GM23338 (cell line): Measurements from ENCODE around the gene GGA1. TPM values are rescaled to one million over a fixed set of nuclear protein-coding genes. Genes with fewer than 3 reads are reported as not detected.

ENCODE experiments used
- ATAC-seq: fragments of 200-7000 bp; cut with Tn5 transposase; 3 replicates; pipeline ENCODE4 v1.9.1; 2020
- DNase-seq: peaks from one replicate; pipeline ENCODE4 v3.0.0-alpha.2; 2015; ENCODE audit warnings: low spot score
- H2AFZ ChIP-seq: fragments of 200-600 bp; sonication (generic); 2 replicates; pipeline ENCODE4 v1.8.0; 2016; ENCODE audit warnings: antibody characterized with exemption, mild to moderate bottlenecking, moderate library complexity
- H3F3A ChIP-seq: fragments of 200-600 bp; sonication (generic); replicated peaks from 2 replicates; pipeline ENCODE4 v1.8.0; 2017; ENCODE audit warnings: antibody characterized with exemption, mixed run types, low read depth
- H3K27ac ChIP-seq: fragments of 200-600 bp; sonication (generic); 2 replicates; pipeline ENCODE4 v1.6.1; 2016; ENCODE audit warnings: low read depth
- H3K27me3 ChIP-seq: fragments of 200-600 bp; sonication (generic); 2 replicates; pipeline ENCODE4 v1.8.0; 2016; ENCODE audit warnings: mild to moderate bottlenecking, mixed run types, moderate library complexity; ENCODE audit not compliant: insufficient read depth
- H3K36me3 ChIP-seq: fragments of 200-600 bp; sonication (generic); 2 replicates; pipeline ENCODE4 v1.8.0; 2016; ENCODE audit warnings: mild to moderate bottlenecking; ENCODE audit not compliant: insufficient read depth
- H3K4me1 ChIP-seq: fragments of 200-600 bp; sonication (generic); 2 replicates; pipeline ENCODE4 v1.8.0; 2016; ENCODE audit warnings: mild to moderate bottlenecking, moderate library complexity; ENCODE audit not compliant: insufficient read depth
- H3K4me2 ChIP-seq: fragments of 200-600 bp; sonication (generic); 2 replicates; pipeline ENCODE4 v1.7.1; 2017; ENCODE audit warnings: mixed run types
- H3K4me3 ChIP-seq: fragments of 200-600 bp; sonication (generic); 2 replicates; pipeline ENCODE4 v1.6.1; 2016; ENCODE audit warnings: mixed run types
- H3K79me2 ChIP-seq: fragments of 200-600 bp; sonication (generic); replicated peaks from 2 replicates; pipeline ENCODE4 v1.8.0; 2017; ENCODE audit warnings: mild to moderate bottlenecking; ENCODE audit not compliant: insufficient read depth
- H3K9me2 ChIP-seq: fragments of 200-600 bp; sonication (generic); 2 replicates; pipeline ENCODE4 v1.8.0; 2017; ENCODE audit not compliant: insufficient read depth
- H4K20me1 ChIP-seq: fragments of 200-600 bp; sonication (generic); replicated peaks from 2 replicates; pipeline ENCODE4 v1.8.0; 2017; ENCODE audit warnings: mild to moderate bottlenecking; ENCODE audit not compliant: insufficient read depth
- H3K27ac Mint-ChIP-seq: 2 replicates; pipeline ENCODE4 v1.8.0; 2020; ENCODE audit warnings: inconsistent platforms, mild to moderate bottlenecking, moderate library complexity, mixed read lengths
- H3K27me3 Mint-ChIP-seq: 3 replicates; pipeline ENCODE4 v1.8.0; 2022; ENCODE audit warnings: low read depth, mild to moderate bottlenecking, moderate library complexity, mixed read lengths, inconsistent platforms; ENCODE audit not compliant: insufficient read depth, poor library complexity
- H3K36me3 Mint-ChIP-seq: 3 replicates; pipeline ENCODE4 v1.8.0; 2021; ENCODE audit warnings: low read depth, mild to moderate bottlenecking, inconsistent platforms, moderate library complexity, mixed read lengths
- H3K4me1 Mint-ChIP-seq: 3 replicates; pipeline ENCODE4 v1.8.0; 2020; ENCODE audit warnings: mild to moderate bottlenecking, inconsistent platforms, mixed read lengths
- H3K4me3 Mint-ChIP-seq: 3 replicates; pipeline ENCODE4 v1.8.0; 2021; ENCODE audit warnings: moderate library complexity, mild to moderate bottlenecking, inconsistent platforms, mixed read lengths
- H3K9me3 Mint-ChIP-seq: 3 replicates; pipeline ENCODE4 v1.8.0; 2020; ENCODE audit warnings: moderate library complexity, mild to moderate bottlenecking, inconsistent platforms, mixed read lengths
- CREB1 ChIP-seq: fragments of 250-450 bp; sonication (Bioruptor Pico); IDR thresholded peaks from 2 replicates; pipeline ENCODE4 v1.5.0; 2020; ENCODE audit warnings: low read depth, mild to moderate bottlenecking, moderate library complexity
- EZH2 ChIP-seq: fragments of 200-600 bp; sonication (generic); IDR thresholded peaks from one replicate; pipeline ENCODE4 v1.8.0; 2017; ENCODE audit warnings: antibody characterized with exemption, mild to moderate bottlenecking, low read depth; ENCODE audit not compliant: unreplicated experiment
- EZH2phosphoT487 ChIP-seq: fragments of 200-600 bp; sonication (generic); IDR thresholded peaks from one replicate; pipeline ENCODE4 v1.8.1; 2018; ENCODE audit warnings: antibody characterized with exemption; ENCODE audit not compliant: unreplicated experiment
- NANOG ChIP-seq: IDR thresholded peaks from 2 replicates; pipeline ENCODE4 v1.6.1; 2016; ENCODE audit warnings: antibody characterized with exemption, borderline replicate concordance
- POLR2AphosphoS5 ChIP-seq: IDR thresholded peaks from 2 replicates; pipeline ENCODE4 v1.6.1; 2016; ENCODE audit warnings: antibody characterized with exemption, low read depth
- ZNF114 ChIP-seq: fragments of 250-450 bp; sonication (Bioruptor Pico); IDR thresholded peaks from 2 replicates; pipeline ENCODE4 v1.5.0; 2020; ENCODE audit warnings: mild to moderate bottlenecking, moderate library complexity
- ZNF331 ChIP-seq: fragments of 250-450 bp; sonication (Bioruptor Pico); IDR thresholded peaks from 2 replicates; pipeline ENCODE4 v1.5.0; 2020; ENCODE audit warnings: low read depth, mild to moderate bottlenecking, moderate library complexity
- polyA plus RNA-seq: library from polyadenylated mRNA; unstranded; fragments of >200 nt; fragmentation: Nextera tagmentation; extraction: Ambion mirVana; gene quantifications from 2 replicates; pipeline ENCODE4 v1.2.1, GENCODE V29; 2016
- total RNA-seq: library from RNA; depleted of rRNA; stranded (reverse); fragments of >200 nt; shearing (Covaris generic); gene quantifications from 2 replicates; pipeline ENCODE4 v1.2.3, GENCODE V29; 2014
- TF ChIP-seq, protein P1 (sequence below): IDR thresholded peaks from one replicate; pipeline ENCODE4 v1.6.1; 2018; ENCODE audit warnings: antibody characterized with exemption; ENCODE audit not compliant: unreplicated experiment
- TF ChIP-seq, protein P2 (sequence below), 2 experiments: fragments of 200-600 bp in 1 of 2; sonication (generic) in 1 of 2; conservative IDR thresholded peaks; 2 replicates each; pipeline versions ENCODE4 v1.5.1 to v1.6.1; 2016 to 2017; ENCODE audit warnings: antibody characterized with exemption in 2 of 2, low read depth in 2 of 2, mild to moderate bottlenecking in 2 of 2, moderate library complexity in 1 of 2
- TF ChIP-seq, protein P3 (sequence below): IDR thresholded peaks from 2 replicates; pipeline ENCODE4 v1.6.1; 2016; ENCODE audit warnings: antibody characterized with exemption
- TF ChIP-seq, protein P4 (sequence below): fragments of 250-450 bp; sonication (Bioruptor Pico); IDR thresholded peaks from 2 replicates; pipeline ENCODE4 v1.5.0; 2020; ENCODE audit warnings: mild to moderate bottlenecking, moderate library complexity

Gene GGA1
- total and polyA plus RNA-seq, 2 experiments from 2014 or later: 36.9 to 57.1 TPM

DNA sequence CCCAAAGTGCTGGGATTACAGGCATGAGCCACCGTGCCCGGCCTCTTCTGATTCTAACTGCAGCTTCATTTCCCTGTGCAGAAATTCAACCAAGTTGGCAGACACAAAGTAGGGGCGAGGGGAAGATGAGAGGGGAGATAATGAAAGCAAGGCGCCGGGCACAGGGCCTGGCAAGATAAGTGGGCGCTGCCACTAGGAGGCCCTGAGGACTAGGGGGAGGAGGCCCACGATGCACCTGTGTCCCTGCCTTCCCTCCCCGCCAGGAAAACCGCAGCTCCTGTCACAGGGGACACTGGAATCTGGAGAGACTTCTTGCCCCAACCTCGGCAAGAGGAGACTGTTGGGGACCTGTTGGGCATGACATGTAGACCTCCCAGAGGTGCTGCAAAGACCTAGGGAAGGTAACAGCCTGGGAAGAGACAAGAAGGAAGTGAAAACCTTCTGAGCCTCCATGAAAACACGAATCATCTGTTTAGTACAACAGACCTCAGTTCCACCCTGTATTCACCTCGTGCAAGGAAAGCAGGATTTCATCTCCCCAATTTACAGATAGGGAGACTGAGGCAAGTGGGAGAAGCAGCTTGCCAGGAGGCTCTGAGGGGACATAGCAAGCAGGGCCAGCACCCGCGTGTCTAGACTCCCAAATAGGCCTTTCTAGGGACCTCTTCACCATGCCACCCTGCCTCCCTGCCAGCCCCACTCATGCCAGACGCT, 63.7 kb downstream of the GGA1 start:
- no peak for DNase-seq
- Histone ChIP-seq H3K4me3 (no peak overlapping the region), H3K79me2 (no peaks in the 10 kb centered on the region), H3F3A (peaks cover 24% of the 10 kb centered on the region; the same call in 1 of the 2 replicates), H3K36me3 (no peaks in the 10 kb centered on the region), H4K20me1 (no peaks in the 10 kb centered on the region; the same call in 1 of the 2 replicates), H3K4me2 (no peak overlapping the region), H3K4me1 (peaks cover 11% of the 10 kb centered on the region; the same call in 1 of the 2 replicates), H2AFZ (no peak overlapping the region), H3K9me2 (no peaks in the 10 kb centered on the region), H3K27me3 (no peaks in the 10 kb centered on the region), H3K27ac (no peak overlapping the region)
- H3K36me3 Mint-ChIP-seq: peaks cover 9% of the 10 kb centered on the region; the same call in 2 of the 3 replicates
- no peak for ATAC-seq
- peaks cover 17% of the 10 kb centered on the region for H3K27me3 Mint-ChIP-seq
- no peak overlapping the region; the same call in 2 of the 3 replicates for H3K4me3 Mint-ChIP-seq
- peaks cover 16% of the 10 kb centered on the region for H3K4me1 Mint-ChIP-seq
- TF ChIP-seq, protein P1, sequence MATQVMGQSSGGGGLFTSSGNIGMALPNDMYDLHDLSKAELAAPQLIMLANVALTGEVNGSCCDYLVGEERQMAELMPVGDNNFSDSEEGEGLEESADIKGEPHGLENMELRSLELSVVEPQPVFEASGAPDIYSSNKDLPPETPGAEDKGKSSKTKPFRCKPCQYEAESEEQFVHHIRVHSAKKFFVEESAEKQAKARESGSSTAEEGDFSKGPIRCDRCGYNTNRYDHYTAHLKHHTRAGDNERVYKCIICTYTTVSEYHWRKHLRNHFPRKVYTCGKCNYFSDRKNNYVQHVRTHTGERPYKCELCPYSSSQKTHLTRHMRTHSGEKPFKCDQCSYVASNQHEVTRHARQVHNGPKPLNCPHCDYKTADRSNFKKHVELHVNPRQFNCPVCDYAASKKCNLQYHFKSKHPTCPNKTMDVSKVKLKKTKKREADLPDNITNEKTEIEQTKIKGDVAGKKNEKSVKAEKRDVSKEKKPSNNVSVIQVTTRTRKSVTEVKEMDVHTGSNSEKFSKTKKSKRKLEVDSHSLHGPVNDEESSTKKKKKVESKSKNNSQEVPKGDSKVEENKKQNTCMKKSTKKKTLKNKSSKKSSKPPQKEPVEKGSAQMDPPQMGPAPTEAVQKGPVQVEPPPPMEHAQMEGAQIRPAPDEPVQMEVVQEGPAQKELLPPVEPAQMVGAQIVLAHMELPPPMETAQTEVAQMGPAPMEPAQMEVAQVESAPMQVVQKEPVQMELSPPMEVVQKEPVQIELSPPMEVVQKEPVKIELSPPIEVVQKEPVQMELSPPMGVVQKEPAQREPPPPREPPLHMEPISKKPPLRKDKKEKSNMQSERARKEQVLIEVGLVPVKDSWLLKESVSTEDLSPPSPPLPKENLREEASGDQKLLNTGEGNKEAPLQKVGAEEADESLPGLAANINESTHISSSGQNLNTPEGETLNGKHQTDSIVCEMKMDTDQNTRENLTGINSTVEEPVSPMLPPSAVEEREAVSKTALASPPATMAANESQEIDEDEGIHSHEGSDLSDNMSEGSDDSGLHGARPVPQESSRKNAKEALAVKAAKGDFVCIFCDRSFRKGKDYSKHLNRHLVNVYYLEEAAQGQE: no peak
- TF ChIP-seq EZH2phosphoT487 (no peak), CREB1 (CRISPR knock-in tag) (no peak), ZNF331 (CRISPR knock-in tag) (no peak), POLR2AphosphoS5 (no peak), NANOG (no peak), ZNF114 (no peak), EZH2 (no peak)
- TF ChIP-seq, protein P2, sequence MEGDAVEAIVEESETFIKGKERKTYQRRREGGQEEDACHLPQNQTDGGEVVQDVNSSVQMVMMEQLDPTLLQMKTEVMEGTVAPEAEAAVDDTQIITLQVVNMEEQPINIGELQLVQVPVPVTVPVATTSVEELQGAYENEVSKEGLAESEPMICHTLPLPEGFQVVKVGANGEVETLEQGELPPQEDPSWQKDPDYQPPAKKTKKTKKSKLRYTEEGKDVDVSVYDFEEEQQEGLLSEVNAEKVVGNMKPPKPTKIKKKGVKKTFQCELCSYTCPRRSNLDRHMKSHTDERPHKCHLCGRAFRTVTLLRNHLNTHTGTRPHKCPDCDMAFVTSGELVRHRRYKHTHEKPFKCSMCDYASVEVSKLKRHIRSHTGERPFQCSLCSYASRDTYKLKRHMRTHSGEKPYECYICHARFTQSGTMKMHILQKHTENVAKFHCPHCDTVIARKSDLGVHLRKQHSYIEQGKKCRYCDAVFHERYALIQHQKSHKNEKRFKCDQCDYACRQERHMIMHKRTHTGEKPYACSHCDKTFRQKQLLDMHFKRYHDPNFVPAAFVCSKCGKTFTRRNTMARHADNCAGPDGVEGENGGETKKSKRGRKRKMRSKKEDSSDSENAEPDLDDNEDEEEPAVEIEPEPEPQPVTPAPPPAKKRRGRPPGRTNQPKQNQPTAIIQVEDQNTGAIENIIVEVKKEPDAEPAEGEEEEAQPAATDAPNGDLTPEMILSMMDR (conservative IDR thresholded peaks at IDR 0.05; ENCODE audit: low read depth in 2 of 2): no peak
- TF ChIP-seq, protein P3, sequence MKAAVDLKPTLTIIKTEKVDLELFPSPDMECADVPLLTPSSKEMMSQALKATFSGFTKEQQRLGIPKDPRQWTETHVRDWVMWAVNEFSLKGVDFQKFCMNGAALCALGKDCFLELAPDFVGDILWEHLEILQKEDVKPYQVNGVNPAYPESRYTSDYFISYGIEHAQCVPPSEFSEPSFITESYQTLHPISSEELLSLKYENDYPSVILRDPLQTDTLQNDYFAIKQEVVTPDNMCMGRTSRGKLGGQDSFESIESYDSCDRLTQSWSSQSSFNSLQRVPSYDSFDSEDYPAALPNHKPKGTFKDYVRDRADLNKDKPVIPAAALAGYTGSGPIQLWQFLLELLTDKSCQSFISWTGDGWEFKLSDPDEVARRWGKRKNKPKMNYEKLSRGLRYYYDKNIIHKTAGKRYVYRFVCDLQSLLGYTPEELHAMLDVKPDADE: no peak
- TF ChIP-seq, protein P4, sequence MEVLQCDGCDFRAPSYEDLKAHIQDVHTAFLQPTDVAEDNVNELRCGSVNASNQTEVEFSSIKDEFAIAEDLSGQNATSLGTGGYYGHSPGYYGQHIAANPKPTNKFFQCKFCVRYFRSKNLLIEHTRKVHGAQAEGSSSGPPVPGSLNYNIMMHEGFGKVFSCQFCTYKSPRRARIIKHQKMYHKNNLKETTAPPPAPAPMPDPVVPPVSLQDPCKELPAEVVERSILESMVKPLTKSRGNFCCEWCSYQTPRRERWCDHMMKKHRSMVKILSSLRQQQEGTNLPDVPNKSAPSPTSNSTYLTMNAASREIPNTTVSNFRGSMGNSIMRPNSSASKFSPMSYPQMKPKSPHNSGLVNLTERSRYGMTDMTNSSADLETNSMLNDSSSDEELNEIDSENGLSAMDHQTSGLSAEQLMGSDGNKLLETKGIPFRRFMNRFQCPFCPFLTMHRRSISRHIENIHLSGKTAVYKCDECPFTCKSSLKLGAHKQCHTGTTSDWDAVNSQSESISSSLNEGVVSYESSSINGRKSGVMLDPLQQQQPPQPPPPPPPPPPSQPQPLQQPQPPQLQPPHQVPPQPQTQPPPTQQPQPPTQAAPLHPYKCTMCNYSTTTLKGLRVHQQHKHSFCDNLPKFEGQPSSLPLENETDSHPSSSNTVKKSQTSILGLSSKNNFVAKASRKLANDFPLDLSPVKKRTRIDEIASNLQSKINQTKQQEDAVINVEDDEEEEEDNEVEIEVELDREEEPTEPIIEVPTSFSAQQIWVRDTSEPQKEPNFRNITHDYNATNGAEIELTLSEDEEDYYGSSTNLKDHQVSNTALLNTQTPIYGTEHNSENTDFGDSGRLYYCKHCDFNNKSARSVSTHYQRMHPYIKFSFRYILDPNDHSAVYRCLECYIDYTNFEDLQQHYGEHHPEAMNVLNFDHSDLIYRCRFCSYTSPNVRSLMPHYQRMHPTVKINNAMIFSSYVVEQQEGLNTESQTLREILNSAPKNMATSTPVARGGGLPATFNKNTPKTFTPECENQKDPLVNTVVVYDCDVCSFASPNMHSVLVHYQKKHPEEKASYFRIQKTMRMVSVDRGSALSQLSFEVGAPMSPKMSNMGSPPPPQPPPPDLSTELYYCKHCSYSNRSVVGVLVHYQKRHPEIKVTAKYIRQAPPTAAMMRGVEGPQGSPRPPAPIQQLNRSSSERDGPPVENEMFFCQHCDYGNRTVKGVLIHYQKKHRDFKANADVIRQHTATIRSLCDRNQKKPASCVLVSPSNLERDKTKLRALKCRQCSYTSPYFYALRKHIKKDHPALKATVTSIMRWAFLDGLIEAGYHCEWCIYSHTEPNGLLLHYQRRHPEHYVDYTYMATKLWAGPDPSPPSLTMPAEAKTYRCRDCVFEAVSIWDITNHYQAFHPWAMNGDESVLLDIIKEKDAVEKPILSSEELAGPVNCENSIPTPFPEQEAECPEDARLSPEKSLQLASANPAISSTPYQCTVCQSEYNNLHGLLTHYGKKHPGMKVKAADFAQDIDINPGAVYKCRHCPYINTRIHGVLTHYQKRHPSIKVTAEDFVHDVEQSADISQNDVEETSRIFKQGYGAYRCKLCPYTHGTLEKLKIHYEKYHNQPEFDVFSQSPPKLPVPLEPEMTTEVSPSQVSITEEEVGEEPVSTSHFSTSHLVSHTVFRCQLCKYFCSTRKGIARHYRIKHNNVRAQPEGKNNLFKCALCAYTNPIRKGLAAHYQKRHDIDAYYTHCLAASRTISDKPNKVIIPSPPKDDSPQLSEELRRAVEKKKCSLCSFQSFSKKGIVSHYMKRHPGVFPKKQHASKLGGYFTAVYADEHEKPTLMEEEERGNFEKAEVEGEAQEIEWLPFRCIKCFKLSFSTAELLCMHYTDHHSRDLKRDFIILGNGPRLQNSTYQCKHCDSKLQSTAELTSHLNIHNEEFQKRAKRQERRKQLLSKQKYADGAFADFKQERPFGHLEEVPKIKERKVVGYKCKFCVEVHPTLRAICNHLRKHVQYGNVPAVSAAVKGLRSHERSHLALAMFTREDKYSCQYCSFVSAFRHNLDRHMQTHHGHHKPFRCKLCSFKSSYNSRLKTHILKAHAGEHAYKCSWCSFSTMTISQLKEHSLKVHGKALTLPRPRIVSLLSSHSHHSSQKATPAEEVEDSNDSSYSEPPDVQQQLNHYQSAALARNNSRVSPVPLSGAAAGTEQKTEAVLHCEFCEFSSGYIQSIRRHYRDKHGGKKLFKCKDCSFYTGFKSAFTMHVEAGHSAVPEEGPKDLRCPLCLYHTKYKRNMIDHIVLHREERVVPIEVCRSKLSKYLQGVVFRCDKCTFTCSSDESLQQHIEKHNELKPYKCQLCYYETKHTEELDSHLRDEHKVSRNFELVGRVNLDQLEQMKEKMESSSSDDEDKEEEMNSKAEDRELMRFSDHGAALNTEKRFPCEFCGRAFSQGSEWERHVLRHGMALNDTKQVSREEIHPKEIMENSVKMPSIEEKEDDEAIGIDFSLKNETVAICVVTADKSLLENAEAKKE (CRISPR knock-in tag): no peak
- H3K27ac Mint-ChIP-seq: no peak overlapping the region
- H3K9me3 Mint-ChIP-seq: no peaks in the 10 kb centered on the region
